Measurements from ENCODE around the gene ABCC10. TPM values are rescaled to one million over a fixed set of nuclear protein-coding genes. Genes with fewer than 3 reads are reported as not detected.

The ABCC10 gene
- total RNA-seq, 1 experiment from 2014 or later: 25.5 TPM

GRCh38 chr6:43442935-43443334 is 15.6 kb downstream of the ABCC10 start:
- Mint-ChIP-seq H3K27me3 (ENCODE audit: low read depth) (no peaks in the 10 kb centered on the region), H3K27ac (no peak overlapping the region), H3K36me3 (peaks cover 7% of the 10 kb centered on the region), H3K4me3 (no peak overlapping the region), H3K4me1 (no peaks in the 10 kb centered on the region), H3K9me3 (no peaks in the 10 kb centered on the region)
- TF ChIP-seq USF1 (CRISPR knock-in tag; IDR thresholded peaks at IDR 0.05): no peak
- no peak for TF ChIP-seq ETV6 (CRISPR knock-in tag; IDR thresholded peaks at IDR 0.05)
- no peak for TF ChIP-seq ZNF423 (CRISPR knock-in tag; IDR thresholded peaks at IDR 0.05)
- no peak for TF ChIP-seq PREB (CRISPR knock-in tag; IDR thresholded peaks at IDR 0.05; ENCODE audit: borderline replicate concordance)
- TF ChIP-seq SOX15 (CRISPR knock-in tag; IDR thresholded peaks at IDR 0.05): no peak
- no peak for TF ChIP-seq MAX (CRISPR knock-in tag; IDR thresholded peaks at IDR 0.05)
- ATAC-seq (no peak), DNase-seq (ENCODE audit: low spot score) (no peak)
- CTCF ChIA-PET: interaction anchor here (2.2 kb wide), 1 partner anchor 54 kb away, joined by 6 read pairs; no protein-coding TSS in a partner anchor
- POLR2A ChIA-PET: no interaction called here

GRCh38 chr6:43444036-43444435 is 16.7 kb downstream of the ABCC10 start:
- H3K4me3 Mint-ChIP-seq: no peak overlapping the region
- ChIA-PET POLR2A (no interaction called here), CTCF (interaction anchor here (1.2 to 2.2 kb wide), 3 partner anchors 11 to 63 kb away, joined by 3 to 6 read pairs (median 4); partner anchors contain the start of gene DLK2)
- no peaks in the 10 kb centered on the region for H3K9me3 Mint-ChIP-seq
- peaks cover 9% of the 10 kb centered on the region for H3K36me3 Mint-ChIP-seq
- H3K4me1 Mint-ChIP-seq: no peaks in the 10 kb centered on the region
- DNase-seq (ENCODE audit: low spot score): no peak
- TF ChIP-seq MXD4 (CRISPR knock-in tag; IDR thresholded peaks at IDR 0.05; ENCODE audit: borderline replicate concordance): no peak
- no peak for TF ChIP-seq CBFB (CRISPR knock-in tag; IDR thresholded peaks at IDR 0.05; ENCODE audit: low read depth)
- no peak for TF ChIP-seq ERG (CRISPR knock-in tag; IDR thresholded peaks at IDR 0.05)
- TF ChIP-seq ZBTB43 (CRISPR knock-in tag; IDR thresholded peaks at IDR 0.05): no peak
- no peak for TF ChIP-seq USF2 (CRISPR knock-in tag; IDR thresholded peaks at IDR 0.05)
- TF ChIP-seq HMGA2 (CRISPR knock-in tag; IDR thresholded peaks at IDR 0.05): no peak
- TF ChIP-seq ARID4B (CRISPR knock-in tag; IDR thresholded peaks at IDR 0.05; ENCODE audit: borderline replicate concordance): no peak
- no peak for TF ChIP-seq SOX15 (CRISPR knock-in tag; IDR thresholded peaks at IDR 0.05)
- TF ChIP-seq ZMAT4 (CRISPR knock-in tag; IDR thresholded peaks at IDR 0.05): no peak
- TF ChIP-seq ZNF121 (CRISPR knock-in tag; IDR thresholded peaks at IDR 0.05): no peak
- no peak for TF ChIP-seq RELA (CRISPR knock-in tag; IDR thresholded peaks at IDR 0.05; ENCODE audit: borderline replicate concordance)
- TF ChIP-seq JAZF1 (CRISPR knock-in tag; IDR thresholded peaks at IDR 0.05): no peak
- no peak for TF ChIP-seq ATF1 (CRISPR knock-in tag; IDR thresholded peaks at IDR 0.05)
- no peak for TF ChIP-seq ETV6 (CRISPR knock-in tag; IDR thresholded peaks at IDR 0.05)
- no peak for ATAC-seq
- H3K27ac Mint-ChIP-seq: no peak overlapping the region
- H3K27me3 Mint-ChIP-seq (ENCODE audit: low read depth): no peaks in the 10 kb centered on the region
